ENCODE results near the gene EVI2B.
"Not testable (repeated sequence)": the region's sequence is repeated elsewhere in the genome, so short reads cannot be mapped to it uniquely, and the experiment has no call there.

Gene EVI2B, protein sequence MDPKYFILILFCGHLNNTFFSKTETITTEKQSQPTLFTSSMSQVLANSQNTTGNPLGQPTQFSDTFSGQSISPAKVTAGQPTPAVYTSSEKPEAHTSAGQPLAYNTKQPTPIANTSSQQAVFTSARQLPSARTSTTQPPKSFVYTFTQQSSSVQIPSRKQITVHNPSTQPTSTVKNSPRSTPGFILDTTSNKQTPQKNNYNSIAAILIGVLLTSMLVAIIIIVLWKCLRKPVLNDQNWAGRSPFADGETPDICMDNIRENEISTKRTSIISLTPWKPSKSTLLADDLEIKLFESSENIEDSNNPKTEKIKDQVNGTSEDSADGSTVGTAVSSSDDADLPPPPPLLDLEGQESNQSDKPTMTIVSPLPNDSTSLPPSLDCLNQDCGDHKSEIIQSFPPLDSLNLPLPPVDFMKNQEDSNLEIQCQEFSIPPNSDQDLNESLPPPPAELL

DNA sequence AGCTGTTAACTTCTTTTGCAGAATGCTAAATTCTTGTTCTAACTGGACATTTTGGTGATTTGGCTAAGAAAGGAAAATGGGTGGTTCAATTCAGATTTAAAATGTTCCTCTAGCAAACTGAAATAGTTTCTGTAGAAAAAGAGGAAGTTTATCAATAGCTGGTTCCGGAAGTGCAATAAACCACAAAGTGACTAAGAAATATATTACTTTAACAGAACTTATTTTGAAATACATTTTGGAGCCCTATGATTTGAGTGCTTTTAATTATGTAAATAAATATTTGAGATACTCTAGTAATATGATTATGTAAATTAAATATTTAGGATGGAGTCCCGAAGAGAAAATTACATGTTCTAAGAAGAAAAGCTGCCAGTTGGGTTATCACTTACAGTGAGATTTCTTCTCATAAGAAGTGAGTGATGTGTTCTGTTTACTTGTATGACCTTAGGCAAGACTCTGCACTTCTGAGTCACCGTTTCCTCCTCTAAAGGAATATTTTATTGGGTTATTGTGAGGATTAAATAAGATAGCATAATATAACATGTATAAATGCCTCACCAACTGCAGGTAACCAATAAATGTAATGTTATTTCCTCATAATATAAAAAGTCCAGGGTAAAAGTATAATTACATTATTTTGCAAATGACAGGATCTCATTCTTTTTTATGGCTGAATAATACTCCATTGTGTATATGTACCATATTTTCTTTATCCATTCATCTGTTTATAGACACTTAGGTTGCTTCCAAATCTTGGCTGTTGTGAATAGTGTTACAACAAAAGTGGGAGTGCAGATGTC, at the start of gene EVI2B:
EVI2B (minus strand) TSS at position 73 of the 800 bp plus-strand sequence. CDS start 8,445 bp downstream, outside the sequence.
- DNase-seq (ENCODE audit: low spot score), result peak; percentile 66

DNA sequence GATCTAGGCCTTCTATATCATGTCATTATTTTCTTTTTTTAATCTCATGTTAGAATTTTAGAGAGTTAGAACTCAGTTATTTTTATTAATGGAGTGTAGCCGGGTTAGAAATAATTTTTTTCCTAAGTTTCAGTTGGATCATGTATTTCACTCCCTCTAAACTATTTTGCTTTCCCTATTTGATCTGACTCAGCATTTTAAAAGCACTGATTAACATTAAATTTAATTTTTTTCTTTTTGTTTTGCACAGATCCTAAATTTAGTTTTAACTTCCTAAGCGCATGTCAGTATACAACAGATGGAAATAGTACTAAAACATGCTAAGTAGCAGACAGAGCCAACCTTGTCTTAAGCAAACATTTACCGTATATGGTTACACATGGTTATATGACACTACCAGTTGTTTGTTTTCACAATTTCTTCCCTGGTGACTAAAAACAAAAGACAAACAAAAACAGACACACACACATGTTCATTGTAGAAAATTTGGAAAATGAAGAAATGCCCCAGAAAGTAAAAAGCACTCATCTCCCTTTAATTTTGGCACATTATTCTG, 44.1 kb upstream of the EVI2B start:
- no peak for DNase-seq (ENCODE audit: low spot score)

DNA sequence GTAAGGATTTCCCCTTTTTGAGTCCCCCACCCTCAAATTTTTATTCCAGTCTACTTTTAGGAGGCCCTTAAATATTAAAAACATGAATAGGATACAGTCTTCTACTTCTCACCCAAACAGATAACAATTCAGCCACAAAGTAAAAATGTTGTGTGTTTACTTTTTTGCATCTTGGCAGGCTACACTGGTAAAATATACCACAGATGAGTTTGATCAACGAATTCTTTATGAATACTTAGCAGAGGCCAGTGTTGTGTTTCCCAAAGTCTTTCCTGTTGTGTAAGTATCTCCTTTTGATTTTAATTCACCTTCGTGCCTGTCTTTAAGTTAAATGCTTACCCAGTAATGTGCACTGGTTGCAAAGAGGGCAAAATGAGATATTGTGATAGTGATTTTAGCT, 43.2 kb upstream of the EVI2B start:
- DNase-seq (ENCODE audit: low spot score), result no peak

DNA sequence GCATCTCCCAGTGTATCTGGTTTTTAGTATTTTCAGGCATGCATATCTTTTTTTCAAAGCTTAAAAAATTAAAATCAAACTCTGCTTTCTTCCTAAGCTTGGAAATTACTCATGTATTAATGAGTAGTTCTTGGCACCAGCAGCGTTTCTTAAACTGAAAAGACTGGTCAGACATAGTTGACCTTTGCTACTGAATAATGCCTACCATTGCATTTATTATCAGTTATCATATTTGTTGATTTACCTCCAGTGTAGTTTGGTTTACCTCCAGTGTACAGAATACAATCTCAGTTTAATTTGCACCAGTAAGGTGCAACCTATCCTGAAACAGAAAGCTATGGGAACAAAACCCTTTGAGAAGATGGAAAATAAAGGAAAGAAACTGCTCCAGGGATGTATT, 42.1 kb upstream of the EVI2B start:
- DNase-seq (ENCODE audit: low spot score), result no peak

DNA sequence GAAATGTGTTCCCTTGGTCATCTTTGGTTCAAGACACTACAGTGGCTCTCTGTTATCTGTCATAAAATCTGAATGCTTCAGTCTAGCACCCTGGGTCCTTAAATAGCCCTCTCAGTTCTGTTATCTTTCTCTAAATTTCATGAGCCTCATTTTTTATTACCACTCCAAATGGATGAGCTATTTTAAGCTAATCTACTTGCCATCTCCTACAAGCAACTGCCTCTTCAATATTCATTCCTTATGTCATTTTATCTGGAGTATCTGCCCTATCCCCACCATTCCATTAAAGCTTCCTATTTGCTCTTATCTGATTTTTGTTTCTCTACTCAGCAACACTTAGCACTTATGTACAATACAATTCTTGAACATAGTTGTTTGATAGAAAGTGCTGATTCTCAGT, 35.6 kb upstream of the EVI2B start:
- no peak for DNase-seq (ENCODE audit: low spot score)

DNA sequence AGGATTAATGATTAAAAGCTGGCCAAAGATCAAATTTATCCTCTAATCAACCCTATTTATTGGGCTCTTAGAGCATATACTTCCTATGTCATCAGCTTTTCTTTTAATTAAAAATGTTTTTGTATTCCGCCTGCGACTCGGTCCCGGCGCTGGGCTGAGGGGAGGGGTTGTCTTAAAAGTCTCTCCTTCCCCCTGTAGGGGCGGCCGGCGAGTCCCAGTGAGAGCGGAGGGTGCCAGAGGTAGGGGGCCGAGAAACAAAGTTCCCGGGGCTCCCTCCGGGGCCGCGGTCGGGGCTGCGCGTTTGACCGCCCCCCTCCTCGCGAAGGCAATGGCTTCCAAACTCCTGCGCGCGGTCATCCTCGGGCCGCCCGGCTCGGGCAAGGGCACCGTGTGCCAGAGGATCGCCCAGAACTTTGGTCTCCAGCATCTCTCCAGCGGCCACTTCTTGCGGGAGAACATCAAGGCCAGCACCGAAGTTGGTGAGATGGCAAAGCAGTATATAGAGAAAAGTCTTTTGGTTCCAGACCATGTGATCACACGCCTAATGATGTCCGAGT, 31.4 kb upstream of the EVI2B start:
- DNase-seq (ENCODE audit: low spot score), result not testable (repeated sequence)

DNA sequence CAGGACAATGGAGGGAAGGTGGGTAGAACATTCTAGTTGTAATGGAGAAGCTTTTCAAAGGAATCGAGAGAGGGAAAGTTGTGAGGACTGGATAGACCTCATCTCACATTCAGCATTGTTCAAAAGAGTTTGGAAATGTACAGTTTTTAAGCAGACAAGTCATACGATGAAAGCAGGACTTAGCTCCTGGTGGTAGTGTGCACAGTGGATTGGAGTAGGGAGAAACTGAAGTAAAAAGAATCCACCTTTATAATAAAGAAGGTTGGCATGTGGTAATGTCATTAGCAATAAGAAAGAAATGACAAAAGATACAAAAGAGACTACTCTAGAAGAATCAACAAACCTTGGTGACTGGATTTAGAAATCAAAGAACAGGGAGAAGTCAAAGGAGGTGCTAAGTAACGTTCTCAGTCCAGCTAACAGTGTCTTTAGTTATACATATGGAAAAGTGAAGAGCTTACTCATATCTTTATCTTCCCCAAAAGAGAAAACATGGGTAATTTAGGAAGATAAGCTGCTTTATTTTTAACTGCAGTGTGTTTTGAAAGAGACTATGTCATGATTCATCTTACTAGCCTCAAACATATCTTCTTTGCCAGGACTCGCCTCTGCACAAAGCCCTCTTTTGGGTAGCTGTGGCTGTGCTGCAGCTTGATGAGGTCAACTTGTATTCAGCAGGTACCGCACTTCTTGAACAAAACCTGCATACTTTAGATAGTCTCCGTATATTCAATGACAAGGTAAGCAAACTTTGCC, 26.2 kb upstream of the EVI2B start:
- DNase-seq (ENCODE audit: low spot score), result no peak

DNA sequence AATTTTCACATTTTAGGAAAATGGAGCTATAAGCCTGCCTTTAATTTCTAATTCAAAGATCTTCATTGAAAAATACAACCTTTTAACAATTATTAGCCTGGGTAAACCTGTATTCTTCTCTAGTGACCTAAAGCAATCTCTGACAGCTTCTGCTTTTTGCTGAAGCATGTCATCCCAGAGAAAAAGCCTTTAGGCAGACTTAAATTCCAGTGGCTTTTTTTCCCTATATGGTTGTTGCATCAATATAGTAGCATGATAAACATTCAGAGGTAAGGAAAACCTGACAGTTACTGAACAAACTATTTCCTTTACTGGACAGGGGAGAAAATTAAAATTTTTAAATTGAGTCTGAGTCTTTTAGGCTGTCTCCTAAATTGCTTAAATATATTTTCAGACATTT, 15.4 kb upstream of the EVI2B start:
- no peak for DNase-seq (ENCODE audit: low spot score)

DNA sequence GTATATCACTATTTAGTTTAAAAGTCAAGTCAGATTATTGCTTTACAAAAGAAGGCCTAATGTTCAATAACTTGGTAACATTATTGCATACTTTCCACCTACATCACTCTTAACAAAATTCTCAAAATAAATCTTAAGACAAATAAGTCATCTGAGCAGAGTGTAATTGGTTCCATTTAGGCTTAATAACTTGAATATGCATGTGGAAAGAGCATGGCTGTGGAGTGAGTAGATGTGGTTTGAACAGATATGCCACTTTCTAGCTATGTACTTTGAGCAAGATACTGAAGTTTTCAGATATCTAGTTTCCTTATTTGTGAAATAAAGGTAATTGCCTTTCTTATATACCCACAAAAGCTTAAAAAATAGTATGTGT, 14.3 kb upstream of the EVI2B start:
- no peak for DNase-seq (ENCODE audit: low spot score)

DNA sequence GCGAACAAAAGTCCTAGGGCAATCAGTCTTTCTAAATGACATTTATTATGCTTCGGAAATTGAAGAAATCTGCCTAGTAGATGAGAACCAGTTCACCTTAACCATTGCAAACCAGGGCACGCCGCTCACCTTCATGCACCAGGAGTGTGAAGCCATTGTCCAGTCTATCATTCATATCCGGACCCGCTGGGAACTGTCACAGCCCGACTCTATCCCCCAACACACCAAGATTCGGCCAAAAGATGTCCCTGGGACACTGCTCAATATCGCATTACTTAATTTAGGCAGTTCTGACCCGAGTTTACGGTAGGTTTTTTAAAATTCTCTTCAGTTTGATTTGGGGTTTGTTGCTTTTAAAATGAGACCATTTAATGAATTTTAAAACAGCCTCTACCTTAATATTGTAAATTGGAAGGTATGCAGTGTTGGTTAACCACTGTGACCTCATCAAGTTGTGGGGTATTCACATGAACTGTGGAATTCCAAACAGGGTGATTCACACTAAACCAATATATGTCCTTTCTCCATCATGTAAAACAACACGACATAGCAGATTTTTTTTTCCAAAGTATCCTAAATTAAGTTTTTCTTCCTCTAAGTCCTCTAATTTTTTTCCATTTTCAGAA, 13.8 kb upstream of the EVI2B start:
- no peak for DNase-seq (ENCODE audit: low spot score)

DNA sequence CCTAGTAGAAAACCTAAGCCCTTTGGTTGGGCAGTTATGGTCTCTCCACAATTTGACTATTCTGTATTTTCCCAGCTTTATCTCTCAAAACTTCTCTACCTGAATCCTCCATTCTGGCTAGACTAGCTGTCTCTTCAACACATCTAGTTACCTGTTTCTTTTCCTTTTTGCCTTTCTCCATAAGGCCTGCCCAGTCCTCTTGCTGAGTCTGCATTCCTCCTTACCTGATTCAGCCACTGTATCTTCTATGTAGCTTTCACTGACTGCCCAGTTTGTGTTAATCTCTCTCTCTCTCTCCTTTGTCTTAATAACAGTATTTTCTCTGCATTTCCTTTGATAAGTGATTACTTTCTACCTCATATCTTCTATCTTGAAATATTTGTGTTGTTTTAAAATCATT, 9.7 kb upstream of the EVI2B start:
- no peak for DNase-seq (ENCODE audit: low spot score)

DNA sequence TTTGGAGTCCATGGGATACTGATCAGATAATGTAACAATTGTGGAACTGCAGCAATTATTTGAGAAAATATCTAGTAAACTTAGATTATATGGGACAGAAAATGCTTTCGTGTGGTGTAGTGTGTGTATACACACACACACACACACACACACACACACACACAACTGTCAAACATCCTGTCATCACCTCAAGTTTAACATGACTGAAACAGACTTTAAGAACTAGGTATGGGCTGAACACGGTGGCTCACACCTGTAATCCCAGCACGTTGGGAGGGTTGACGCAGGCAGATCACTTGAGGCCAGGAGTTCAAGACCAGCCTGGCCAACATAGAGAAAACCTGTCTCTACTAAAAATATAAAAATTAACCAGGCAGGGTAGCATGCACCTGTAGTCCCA, 8.1 kb upstream of the EVI2B start:
- no peak for DNase-seq (ENCODE audit: low spot score)

DNA sequence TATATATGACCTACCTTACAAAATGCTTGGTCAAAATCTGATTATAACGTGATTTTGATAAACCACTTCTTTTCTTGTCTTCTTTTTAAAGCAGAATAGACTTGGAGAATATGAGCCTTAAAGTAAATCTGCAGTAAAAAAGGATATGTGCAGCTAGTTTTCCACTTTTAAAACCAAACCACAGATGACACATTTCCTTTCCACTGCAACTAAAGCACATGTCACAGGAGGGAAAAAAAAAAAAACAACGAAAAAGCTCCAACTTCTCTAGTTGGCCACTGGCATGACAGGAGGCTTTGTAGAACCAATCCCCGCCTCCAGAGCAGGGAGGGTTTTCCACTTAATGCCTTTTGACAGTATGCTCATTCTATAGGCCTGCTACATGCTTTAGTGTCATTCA, 7.6 kb upstream of the EVI2B start, which contains the start of gene EVI2A:
EVI2A (minus strand) TSS at position 142 of the 400 bp plus-strand sequence. CDS start 2,609 bp downstream, outside the sequence.
- peak; percentile 36 for DNase-seq (ENCODE audit: low spot score)

DNA sequence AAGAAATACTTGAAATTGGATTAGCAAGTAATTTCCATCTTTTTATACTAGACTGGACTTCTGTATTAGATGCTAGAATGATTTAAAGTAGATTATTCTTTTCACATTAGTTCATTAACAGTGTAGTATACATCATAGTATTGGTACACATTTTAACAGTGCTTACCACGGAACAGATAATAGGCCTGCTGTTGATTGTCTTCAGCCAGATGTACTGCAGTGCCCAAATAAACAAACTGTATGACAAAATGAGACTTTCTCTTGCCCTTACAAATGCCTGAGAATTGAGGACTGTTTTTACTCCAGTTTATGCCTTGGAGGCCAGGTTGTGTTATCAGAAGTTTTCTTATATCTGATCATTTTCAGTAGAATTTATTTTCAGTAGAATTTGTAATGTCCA, 6.9 kb upstream of the EVI2B start:
- no peak for DNase-seq (ENCODE audit: low spot score)

DNA sequence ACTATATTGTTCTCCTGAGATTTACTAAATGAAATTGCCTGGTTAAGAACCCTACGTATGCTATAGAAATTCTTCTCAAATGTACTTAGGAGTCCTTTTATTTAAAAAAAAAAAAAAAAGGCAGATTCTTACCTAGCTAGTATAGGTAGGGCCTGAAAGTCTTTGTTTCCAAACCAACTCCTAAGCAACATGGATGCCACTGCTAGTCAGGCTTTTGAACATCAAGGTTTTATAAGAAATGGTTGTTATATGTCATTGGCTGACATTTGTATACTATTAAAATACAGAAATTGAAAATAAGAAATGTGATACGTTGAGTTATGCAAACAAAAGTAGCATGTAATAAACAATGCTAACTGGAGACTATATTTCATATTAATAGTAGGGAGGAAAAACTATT, 6.4 kb upstream of the EVI2B start:
- DNase-seq (ENCODE audit: low spot score), result no peak

DNA sequence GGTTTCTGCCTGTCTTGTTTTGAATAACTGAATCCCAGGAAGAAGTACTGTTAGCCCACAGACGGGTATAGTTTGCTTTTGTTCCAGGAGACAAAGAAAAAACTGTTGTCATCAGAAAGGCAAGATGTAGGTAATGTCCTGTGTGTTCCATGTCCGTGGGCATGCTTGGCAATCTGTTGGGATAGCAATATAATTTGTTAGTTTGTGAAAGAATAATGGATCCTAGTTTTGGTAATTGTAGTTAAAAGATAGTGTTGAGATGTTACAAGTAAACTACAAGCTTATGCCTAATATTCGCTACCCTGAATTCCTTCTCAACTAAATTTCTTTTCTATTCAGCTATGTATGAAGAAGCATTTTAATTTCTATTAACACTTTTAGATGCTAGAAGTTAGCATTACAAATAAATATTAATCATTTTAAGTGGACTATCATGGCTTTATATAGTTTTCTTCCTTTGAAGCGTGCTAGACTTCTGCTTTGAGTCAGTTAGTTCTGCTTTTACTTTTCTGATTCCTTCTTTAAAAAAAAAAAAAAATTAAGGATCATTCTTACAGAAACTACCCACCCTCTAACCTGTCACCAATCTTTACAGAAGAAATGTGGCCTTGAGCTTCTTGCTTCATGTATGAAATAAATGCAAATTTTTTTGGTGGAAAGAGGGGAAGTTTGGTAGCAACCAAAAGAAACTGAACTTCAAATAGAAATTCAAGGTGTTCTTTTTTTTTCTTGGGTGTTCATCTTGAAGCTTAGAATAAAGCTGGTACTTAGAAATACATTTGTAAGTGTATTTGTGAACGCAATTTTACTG, 5.2 kb upstream of the EVI2B start:
- no peak for DNase-seq (ENCODE audit: low spot score)

DNA sequence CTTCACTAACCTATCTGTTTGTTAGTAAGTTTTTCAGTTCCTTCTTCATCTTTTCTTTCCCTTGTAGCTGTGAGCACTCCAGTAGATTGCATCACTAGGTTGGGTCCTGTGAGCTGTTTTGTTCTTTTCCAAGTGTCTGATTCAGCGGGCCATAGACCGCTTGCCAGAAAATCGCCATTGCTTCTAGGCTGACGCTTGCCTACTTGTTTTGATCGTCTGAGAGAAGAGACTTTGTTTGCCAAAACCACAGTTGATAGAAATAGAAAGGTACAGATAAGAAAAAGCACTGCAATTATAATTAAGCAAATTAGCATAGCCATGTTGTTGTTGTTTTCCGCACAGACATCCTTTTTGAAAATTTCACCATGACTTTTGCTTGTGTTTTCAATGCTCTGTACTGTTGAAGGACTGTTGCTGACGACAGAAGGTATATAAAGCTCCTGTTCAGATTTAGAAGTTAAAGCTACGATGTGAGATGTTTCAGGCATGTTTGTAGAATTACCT, 4.5 kb upstream of the EVI2B start:
- no peak for DNase-seq (ENCODE audit: low spot score)

DNA sequence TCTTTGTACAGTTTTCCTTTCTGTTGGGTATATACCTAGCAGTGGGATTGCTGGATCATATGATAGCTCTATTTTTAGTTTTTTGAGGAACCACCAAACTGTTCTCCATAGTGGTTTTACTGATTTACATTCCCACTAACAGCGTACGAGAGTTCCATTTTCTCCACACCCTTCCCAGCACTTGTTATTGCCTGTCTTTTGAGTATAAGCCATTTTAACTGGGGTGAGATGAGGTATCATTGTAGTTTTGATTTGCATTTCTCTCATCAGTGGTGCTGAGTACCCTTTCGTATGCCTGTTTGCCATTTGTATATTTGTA, 887 bp upstream of the EVI2B start:
- no peak for DNase-seq (ENCODE audit: low spot score)

DNA sequence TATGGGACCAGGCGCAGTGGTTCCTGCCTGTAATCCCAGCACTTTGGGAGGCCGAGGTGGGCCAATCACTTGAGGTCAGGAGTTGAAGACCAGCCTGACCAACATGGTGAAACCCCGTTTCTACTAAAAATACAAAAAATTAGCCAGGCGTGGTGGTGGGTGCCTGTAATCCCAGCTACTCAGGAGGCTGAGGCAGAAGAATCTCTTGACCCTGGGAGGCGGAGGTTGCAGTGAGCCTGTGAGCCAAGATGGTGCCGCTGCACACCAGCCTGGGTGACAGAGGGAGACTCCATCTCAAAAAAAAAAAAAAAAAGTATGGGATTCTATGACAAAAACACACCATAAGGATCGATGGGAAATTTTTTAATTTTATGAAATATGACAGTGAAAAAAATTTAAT, 1.6 kb downstream of the EVI2B start:
- DNase-seq (ENCODE audit: low spot score), result not testable (repeated sequence)

DNA sequence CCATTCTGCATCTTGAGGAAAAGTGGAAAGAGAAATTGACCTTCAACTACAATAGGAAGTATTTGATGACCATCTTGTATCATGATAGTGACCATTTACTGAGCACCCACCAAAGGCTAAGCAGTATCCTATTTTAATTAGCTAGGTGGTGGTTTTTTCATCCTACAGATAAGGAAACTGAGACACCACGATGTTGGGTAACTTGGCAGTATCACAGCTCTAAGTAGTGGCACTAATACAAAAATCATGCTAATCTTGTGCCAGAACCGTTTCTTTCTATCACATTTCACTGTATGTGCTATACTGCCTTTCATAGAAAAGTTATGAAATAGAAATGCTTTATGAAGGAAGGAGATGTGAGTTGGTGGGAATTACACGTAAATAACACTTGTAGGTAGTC, 2.3 kb downstream of the EVI2B start:
- no peak for DNase-seq (ENCODE audit: low spot score)

Data from kidney capillary endothelial cell (primary cell).